KMS-11 (cell line): ENCODE measurements around the gene PPP2R5D.
"Not testable (repeated sequence)": the region's sequence is repeated elsewhere in the genome, so short reads cannot be mapped to it uniquely, and the experiment has no call there.

Source experiments
- H2AFZ ChIP-seq: fragments of 200-600 bp; sonication (generic); 2 replicates; pipeline ENCODE4 v1.6.1; 2016; ENCODE audit warnings: antibody characterized with exemption, mixed run types, low read depth
- H3K27ac ChIP-seq: fragments of 200-600 bp; sonication (generic); 2 replicates; pipeline ENCODE4 v1.6.1; 2016; ENCODE audit warnings: mild to moderate bottlenecking, mixed run types
- H3K27me3 ChIP-seq: fragments of 200-600 bp; sonication (generic); 2 replicates; pipeline ENCODE4 v1.6.1; 2017; ENCODE audit warnings: mild to moderate bottlenecking, low read depth, mixed run types, moderate library complexity; ENCODE audit not compliant: insufficient read depth
- H3K36me3 ChIP-seq: fragments of 200-600 bp; sonication (generic); 2 replicates; pipeline ENCODE4 v1.6.1; 2017; ENCODE audit warnings: mild to moderate bottlenecking, mixed run types; ENCODE audit not compliant: insufficient read depth
- H3K4me1 ChIP-seq: fragments of 200-600 bp; sonication (generic); 2 replicates; pipeline ENCODE4 v1.6.1; 2016; ENCODE audit warnings: mild to moderate bottlenecking, low read depth, mixed run types; ENCODE audit not compliant: poor library complexity, severe bottlenecking
- H3K4me2 ChIP-seq: fragments of 200-600 bp; sonication (generic); 2 replicates; pipeline ENCODE4 v1.7.0; 2016; ENCODE audit warnings: mild to moderate bottlenecking, mixed run types
- H3K4me3 ChIP-seq: fragments of 200-600 bp; sonication (generic); IDR thresholded peaks from 2 replicates; pipeline ENCODE4 v1.6.1; 2017; ENCODE audit warnings: low read depth, low read length, mixed read lengths; ENCODE audit not compliant: insufficient read depth
- H3K79me2 ChIP-seq: fragments of 200-600 bp; sonication (generic); 2 replicates; pipeline ENCODE4 v1.6.1; 2016; ENCODE audit warnings: low read depth, mixed run types; ENCODE audit not compliant: insufficient read depth
- H3K9ac ChIP-seq: fragments of 200-600 bp; sonication (generic); 2 replicates; pipeline ENCODE4 v1.6.1; 2016; ENCODE audit warnings: mild to moderate bottlenecking, mixed run types
- H4K20me1 ChIP-seq: fragments of 200-600 bp; sonication (generic); 2 replicates; pipeline ENCODE4 v1.6.1; 2016; ENCODE audit warnings: mild to moderate bottlenecking, mixed run types; ENCODE audit not compliant: insufficient read depth
- TF ChIP-seq, protein P1 (sequence below): fragments of 200-600 bp; sonication (generic); conservative IDR thresholded peaks from 2 replicates; pipeline ENCODE4 v1.6.1; 2017; ENCODE audit warnings: low read depth, mild to moderate bottlenecking, antibody characterized with exemption, low read length, moderate library complexity, mixed read lengths

Gene PPP2R5D

DNA sequence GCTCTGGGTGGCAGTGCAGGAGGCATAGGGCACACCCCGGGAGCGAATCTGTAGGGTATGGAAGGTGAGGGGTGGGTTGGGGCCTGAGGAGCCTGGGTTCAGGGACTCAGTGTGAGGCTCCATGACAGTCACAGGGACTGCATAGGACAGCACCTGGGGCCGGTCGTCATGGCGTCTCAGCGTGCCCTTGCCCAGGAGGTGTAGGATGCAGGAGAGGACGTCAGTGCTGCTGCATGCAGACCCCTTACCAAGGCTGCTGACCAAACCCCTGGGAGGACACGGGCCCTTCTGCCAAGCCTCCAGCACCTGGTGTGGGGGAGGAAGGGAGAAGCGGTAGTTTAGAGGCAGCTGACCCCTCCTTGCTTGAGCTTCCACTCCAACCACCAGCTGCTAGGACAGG is 53.3 kb downstream of the PPP2R5D start:
- Histone ChIP-seq H3K36me3 (no peaks in the 10 kb centered on the region), H3K4me3 (no peak overlapping the region), H3K79me2 (no peaks in the 10 kb centered on the region), H3K4me1 (peaks cover 18% of the 10 kb centered on the region), H4K20me1 (no peaks in the 10 kb centered on the region), H3K9ac (no peak overlapping the region), H3K27ac (no peak overlapping the region), H2AFZ (no peak overlapping the region), H3K4me2 (no peak overlapping the region), H3K27me3 (no peaks in the 10 kb centered on the region)
- TF ChIP-seq, protein P1, sequence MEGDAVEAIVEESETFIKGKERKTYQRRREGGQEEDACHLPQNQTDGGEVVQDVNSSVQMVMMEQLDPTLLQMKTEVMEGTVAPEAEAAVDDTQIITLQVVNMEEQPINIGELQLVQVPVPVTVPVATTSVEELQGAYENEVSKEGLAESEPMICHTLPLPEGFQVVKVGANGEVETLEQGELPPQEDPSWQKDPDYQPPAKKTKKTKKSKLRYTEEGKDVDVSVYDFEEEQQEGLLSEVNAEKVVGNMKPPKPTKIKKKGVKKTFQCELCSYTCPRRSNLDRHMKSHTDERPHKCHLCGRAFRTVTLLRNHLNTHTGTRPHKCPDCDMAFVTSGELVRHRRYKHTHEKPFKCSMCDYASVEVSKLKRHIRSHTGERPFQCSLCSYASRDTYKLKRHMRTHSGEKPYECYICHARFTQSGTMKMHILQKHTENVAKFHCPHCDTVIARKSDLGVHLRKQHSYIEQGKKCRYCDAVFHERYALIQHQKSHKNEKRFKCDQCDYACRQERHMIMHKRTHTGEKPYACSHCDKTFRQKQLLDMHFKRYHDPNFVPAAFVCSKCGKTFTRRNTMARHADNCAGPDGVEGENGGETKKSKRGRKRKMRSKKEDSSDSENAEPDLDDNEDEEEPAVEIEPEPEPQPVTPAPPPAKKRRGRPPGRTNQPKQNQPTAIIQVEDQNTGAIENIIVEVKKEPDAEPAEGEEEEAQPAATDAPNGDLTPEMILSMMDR: no peak

DNA sequence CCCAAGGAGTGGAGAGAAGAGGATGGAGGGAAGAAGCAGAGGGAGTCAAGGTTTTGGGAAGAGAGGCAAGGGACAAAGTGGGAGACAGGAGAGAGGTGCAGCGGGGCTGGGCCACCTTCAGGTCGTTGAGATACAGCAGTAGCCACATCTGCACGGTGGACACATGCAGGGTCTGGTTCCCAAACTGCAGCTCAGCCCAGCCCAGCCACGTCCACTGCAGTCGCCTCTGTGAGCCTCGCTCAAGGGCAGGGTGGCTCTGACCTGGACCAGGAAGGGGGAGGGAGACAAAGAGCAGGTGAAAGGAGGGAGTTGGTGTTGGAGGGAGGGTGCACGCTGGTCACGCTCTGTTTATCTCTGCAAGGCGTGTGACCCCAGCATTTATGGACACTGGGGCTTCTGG is 54.4 kb downstream of the PPP2R5D start:
- Histone ChIP-seq H3K9ac (no peak overlapping the region), H4K20me1 (no peaks in the 10 kb centered on the region), H3K4me1 (peaks cover 18% of the 10 kb centered on the region), H3K36me3 (no peaks in the 10 kb centered on the region), H3K4me3 (no peak overlapping the region), H3K4me2 (no peak overlapping the region), H3K27ac (no peak overlapping the region), H3K27me3 (no peaks in the 10 kb centered on the region), H3K79me2 (no peaks in the 10 kb centered on the region), H2AFZ (no peak overlapping the region)
- TF ChIP-seq, protein P1: no peak

DNA sequence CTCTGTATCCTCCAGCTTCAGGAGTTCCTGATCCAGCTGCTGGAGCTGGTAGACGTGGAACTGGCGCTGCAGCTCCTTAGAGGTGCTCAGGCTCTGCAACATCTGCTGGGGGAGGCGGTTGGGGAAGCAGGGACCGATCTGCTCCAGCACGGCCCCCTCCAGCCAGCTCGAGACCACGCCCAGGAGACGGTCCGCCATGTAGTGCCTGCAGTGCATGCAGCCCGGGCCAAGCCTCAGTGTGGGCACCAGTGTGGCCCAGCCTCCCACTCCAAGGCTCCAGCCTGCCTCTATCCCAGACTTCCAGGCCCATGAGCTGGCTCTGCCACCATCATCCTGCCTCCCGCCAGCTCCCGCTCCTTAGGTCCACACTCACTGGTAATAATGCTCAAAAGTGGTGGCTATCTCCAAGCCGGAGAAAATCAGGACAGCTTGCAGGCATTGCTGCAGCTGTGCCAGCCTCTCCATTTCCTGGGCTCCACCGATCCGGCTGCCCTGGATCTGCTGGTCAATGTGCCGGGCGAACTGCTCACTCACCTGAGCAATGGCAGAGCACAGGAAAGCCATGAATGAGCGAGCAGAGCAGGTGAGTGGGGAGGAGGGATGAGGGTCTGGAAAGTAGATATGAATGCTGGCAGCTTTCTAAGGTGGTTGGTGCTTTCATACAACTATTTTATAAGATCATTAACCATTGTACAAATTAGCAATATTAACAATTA is 56.3 kb downstream of the PPP2R5D start:
- Histone ChIP-seq H3K4me3 (no peak overlapping the region), H3K4me1 (peaks cover 18% of the 10 kb centered on the region), H3K79me2 (no peaks in the 10 kb centered on the region), H3K27me3 (no peaks in the 10 kb centered on the region), H3K27ac (no peak overlapping the region), H3K36me3 (no peaks in the 10 kb centered on the region), H3K4me2 (no peak overlapping the region), H4K20me1 (no peaks in the 10 kb centered on the region), H3K9ac (no peak overlapping the region), H2AFZ (no peak overlapping the region)
- TF ChIP-seq, protein P1: no peak

DNA sequence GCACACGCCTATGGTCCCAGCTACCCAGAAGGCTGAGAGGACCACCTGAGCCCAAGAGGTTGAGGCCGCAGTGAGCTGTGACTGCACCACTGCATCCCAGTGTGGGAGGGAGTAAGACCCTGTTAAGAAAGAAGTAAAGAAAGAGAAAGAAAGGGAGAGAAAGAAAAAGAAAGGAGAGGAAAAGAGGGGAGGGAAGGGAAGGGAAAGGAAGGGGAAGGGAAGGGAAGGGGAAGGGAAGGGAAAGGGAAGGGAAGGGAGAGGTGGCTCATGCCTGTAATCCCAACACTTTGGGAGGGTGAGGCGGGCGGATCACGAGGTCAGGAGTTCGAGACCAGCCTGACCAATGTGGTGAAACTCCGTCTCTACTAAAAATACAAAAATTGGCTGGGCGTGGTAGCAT is 57.1 kb downstream of the PPP2R5D start:
- not testable (repeated sequence) for H3K36me3 ChIP-seq, H2AFZ ChIP-seq, H3K4me2 ChIP-seq, H3K9ac ChIP-seq, H3K4me3 ChIP-seq, H3K27me3 ChIP-seq, H3K79me2 ChIP-seq, H3K27ac ChIP-seq, H4K20me1 ChIP-seq
- peaks cover 18% of the 10 kb centered on the region for H3K4me1 ChIP-seq

DNA sequence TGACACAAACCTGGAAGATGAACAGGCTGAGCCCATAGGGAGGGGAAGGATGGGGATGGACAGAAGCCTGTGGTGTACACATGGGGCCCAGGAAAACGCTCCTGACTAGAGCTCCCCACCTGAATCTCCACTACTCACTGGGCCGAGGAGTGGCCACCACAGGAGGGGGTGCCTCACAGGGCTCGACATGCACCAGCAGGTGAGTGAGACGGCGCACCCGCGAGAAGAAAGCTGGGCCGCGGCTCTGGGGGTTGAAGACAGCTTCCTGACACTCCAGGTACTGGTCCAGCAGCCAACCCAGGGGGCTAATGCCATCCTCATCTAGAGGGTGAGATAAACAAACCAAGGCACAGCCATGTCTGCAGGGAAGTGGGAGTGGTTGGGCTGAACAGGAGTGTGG is 58.9 kb downstream of the PPP2R5D start:
- H4K20me1 ChIP-seq: no peaks in the 10 kb centered on the region
- no peaks in the 10 kb centered on the region for H3K79me2 ChIP-seq
- H3K4me2 ChIP-seq: no peak overlapping the region
- no peaks in the 10 kb centered on the region for H3K27me3 ChIP-seq
- no peak overlapping the region for H3K4me3 ChIP-seq
- peaks cover 18% of the 10 kb centered on the region for H3K4me1 ChIP-seq
- no peak overlapping the region for H3K27ac ChIP-seq
- H3K9ac ChIP-seq: no peak overlapping the region
- TF ChIP-seq, protein P1: no peak
- H3K36me3 ChIP-seq: no peaks in the 10 kb centered on the region
- H2AFZ ChIP-seq: no peak overlapping the region
